MM.1S (cell line): Measurements from ENCODE around the gene SYNGR1.

Experiments used
- DNase-seq: peaks from one replicate; pipeline ENCODE4 v3.0.0-alpha.2; 2015
- H2AFZ ChIP-seq: fragments of 300-600 bp; sonication (generic); 2 replicates; pipeline ENCODE4 v1.6.0; 2016; ENCODE audit warnings: antibody characterized with exemption, low read length
- H3F3A ChIP-seq: fragments of 300-600 bp; sonication (generic); 2 replicates; pipeline ENCODE4 v1.6.1; 2016; ENCODE audit warnings: mild to moderate bottlenecking, antibody characterized with exemption, low read length, moderate library complexity, mixed read lengths; ENCODE audit not compliant: insufficient read depth
- H3K27ac ChIP-seq: fragments of 300-600 bp; sonication (generic); 2 replicates; pipeline ENCODE4 v1.5.1; 2016; ENCODE audit warnings: mild to moderate bottlenecking, low read length
- H3K27me3 ChIP-seq: fragments of 300-600 bp; sonication (generic); replicated peaks from 2 replicates; pipeline ENCODE4 v1.6.0; 2016; ENCODE audit warnings: low read length; ENCODE audit not compliant: insufficient read depth
- H3K36me3 ChIP-seq: fragments of 300-600 bp; sonication (generic); replicated peaks from 2 replicates; pipeline ENCODE4 v1.6.1; 2016; ENCODE audit warnings: mild to moderate bottlenecking, low read length, mixed read lengths; ENCODE audit not compliant: insufficient read depth
- H3K4me1 ChIP-seq: fragments of 300-600 bp; sonication (generic); 2 replicates; pipeline ENCODE4 v1.6.1; 2016; ENCODE audit warnings: low read length, mixed read lengths
- H3K4me2 ChIP-seq: fragments of 300-600 bp; sonication (generic); 2 replicates; pipeline ENCODE4 v1.6.0; 2016; ENCODE audit warnings: low read depth, low read length
- H3K4me3 ChIP-seq: fragments of 300-600 bp; sonication (generic); 2 replicates; pipeline ENCODE4 v1.5.1; 2016; ENCODE audit warnings: low read length, mixed read lengths
- H3K79me2 ChIP-seq: fragments of 300-600 bp; sonication (generic); 2 replicates; pipeline ENCODE4 v1.6.1; 2016; ENCODE audit warnings: mixed run types, low read length, mixed read lengths
- H3K9ac ChIP-seq: fragments of 300-600 bp; sonication (generic); 2 replicates; pipeline ENCODE4 v1.6.1; 2016; ENCODE audit warnings: low read length, mixed read lengths
- H3K9me2 ChIP-seq: fragments of 300-600 bp; sonication (generic); replicated peaks from 2 replicates; pipeline ENCODE4 v1.6.1; 2016; ENCODE audit warnings: mild to moderate bottlenecking, low read length, mixed read lengths; ENCODE audit not compliant: insufficient read depth
- H3K9me3 ChIP-seq: fragments of 300-600 bp; sonication (generic); replicated peaks from 2 replicates; pipeline ENCODE4 v1.6.1; 2016; ENCODE audit warnings: mild to moderate bottlenecking, low read length, mixed read lengths; ENCODE audit not compliant: insufficient read depth
- H4K20me1 ChIP-seq: fragments of 300-600 bp; sonication (generic); 2 replicates; pipeline ENCODE4 v1.6.1; 2016; ENCODE audit warnings: mild to moderate bottlenecking, low read length, moderate library complexity, mixed read lengths; ENCODE audit not compliant: insufficient read depth
- EZH2 ChIP-seq: fragments of 300-600 bp; sonication (generic); optimal IDR thresholded peaks from 2 replicates; pipeline ENCODE3; 2017; ENCODE audit warnings: low read depth, mild to moderate bottlenecking, antibody characterized with exemption, low read length, mixed read lengths
- EZH2phosphoT487 ChIP-seq: fragments of 300-600 bp; sonication (generic); IDR thresholded peaks from 2 replicates; pipeline ENCODE4 v1.6.1; 2018; ENCODE audit warnings: antibody characterized with exemption, low read length
- TF ChIP-seq, protein P1 (sequence below): fragments of 300-600 bp; sonication (generic); IDR thresholded peaks from 2 replicates; pipeline ENCODE4 v1.5.1; 2016; ENCODE audit warnings: antibody characterized with exemption, low read length, mixed read lengths

The SYNGR1 gene

DNA sequence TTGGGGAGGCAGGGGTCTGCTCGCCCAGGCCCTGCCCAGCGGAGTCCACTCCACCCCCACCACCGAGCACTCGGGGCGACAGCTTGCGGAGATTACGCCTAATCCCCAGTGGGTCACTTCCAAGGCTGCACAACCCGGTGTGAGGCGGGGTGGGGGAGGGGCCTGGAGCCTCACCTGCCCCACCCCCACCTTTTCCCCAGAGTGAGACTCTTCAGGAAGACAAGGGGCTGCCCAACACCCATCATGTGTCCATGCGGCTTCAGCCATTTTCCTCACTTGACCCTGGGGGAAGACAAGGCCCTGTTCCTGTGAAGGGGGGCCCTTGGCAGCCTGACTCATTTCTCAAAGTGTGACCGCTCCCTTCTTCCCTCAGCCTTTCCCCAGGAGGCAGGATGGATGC lies 12.5 kb downstream of the SYNGR1 start:
- no peak overlapping the region for H3K27ac ChIP-seq
- TF ChIP-seq, protein P1, sequence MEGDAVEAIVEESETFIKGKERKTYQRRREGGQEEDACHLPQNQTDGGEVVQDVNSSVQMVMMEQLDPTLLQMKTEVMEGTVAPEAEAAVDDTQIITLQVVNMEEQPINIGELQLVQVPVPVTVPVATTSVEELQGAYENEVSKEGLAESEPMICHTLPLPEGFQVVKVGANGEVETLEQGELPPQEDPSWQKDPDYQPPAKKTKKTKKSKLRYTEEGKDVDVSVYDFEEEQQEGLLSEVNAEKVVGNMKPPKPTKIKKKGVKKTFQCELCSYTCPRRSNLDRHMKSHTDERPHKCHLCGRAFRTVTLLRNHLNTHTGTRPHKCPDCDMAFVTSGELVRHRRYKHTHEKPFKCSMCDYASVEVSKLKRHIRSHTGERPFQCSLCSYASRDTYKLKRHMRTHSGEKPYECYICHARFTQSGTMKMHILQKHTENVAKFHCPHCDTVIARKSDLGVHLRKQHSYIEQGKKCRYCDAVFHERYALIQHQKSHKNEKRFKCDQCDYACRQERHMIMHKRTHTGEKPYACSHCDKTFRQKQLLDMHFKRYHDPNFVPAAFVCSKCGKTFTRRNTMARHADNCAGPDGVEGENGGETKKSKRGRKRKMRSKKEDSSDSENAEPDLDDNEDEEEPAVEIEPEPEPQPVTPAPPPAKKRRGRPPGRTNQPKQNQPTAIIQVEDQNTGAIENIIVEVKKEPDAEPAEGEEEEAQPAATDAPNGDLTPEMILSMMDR = no peak
- TF ChIP-seq EZH2 (no peak), EZH2phosphoT487 (no peak)
- no peaks in the 10 kb centered on the region for H3K9me2 ChIP-seq
- H3K9ac ChIP-seq = no peak overlapping the region
- H2AFZ ChIP-seq = no peak overlapping the region
- H3K4me1 ChIP-seq = 0 out of 2 replicates have a peak, but pooled peaks cover 3% of the 10 kb centered on the region
- no peak overlapping the region for H3K4me2 ChIP-seq
- no peak overlapping the region for H3K4me3 ChIP-seq
- no peaks in the 10 kb centered on the region for H3K36me3 ChIP-seq
- DNase-seq = no peak
- H3K79me2 ChIP-seq = no peaks in the 10 kb centered on the region
- no peaks in the 10 kb centered on the region for H3K9me3 ChIP-seq
- H3K27me3 ChIP-seq = peaks cover 6% of the 10 kb centered on the region; the same call in 1 of the 2 replicates
- H4K20me1 ChIP-seq = no peaks in the 10 kb centered on the region
- H3F3A ChIP-seq = no peaks in the 10 kb centered on the region

DNA sequence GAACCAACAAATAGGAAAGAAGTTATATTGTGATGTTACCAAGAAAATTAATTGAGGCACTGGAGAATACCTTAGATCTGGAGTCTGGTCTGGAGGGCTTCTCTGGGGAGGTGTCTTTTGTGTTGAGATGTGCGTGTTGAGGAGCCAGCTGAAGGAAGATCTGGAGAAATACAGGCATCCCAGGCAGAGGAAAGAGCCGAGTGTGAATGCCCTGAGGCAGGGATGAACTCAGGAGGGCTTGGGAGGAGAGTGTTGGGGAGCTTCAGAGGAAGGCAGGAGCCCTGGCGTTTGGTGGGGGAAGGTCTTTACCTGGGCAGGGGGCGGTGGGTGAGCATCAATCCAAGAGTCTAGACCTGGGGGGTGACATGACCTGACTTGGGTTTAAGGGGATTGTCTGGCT lies 13.1 kb downstream of the SYNGR1 start:
- Histone ChIP-seq H3K27me3 (peaks cover 6% of the 10 kb centered on the region; the same call in 1 of the 2 replicates), H2AFZ (no peak overlapping the region), H3K4me3 (no peak overlapping the region), H3K36me3 (no peaks in the 10 kb centered on the region), H3K27ac (no peak overlapping the region), H3K9me2 (no peaks in the 10 kb centered on the region), H3F3A (no peaks in the 10 kb centered on the region), H3K4me1 (0 out of 2 replicates have a peak, but pooled peaks cover 3% of the 10 kb centered on the region), H4K20me1 (no peaks in the 10 kb centered on the region), H3K9me3 (no peaks in the 10 kb centered on the region), H3K9ac (no peak overlapping the region), H3K4me2 (no peak overlapping the region), H3K79me2 (no peaks in the 10 kb centered on the region)
- no peak for TF ChIP-seq EZH2phosphoT487
- TF ChIP-seq EZH2 = no peak
- TF ChIP-seq, protein P1 = no peak
- DNase-seq = no peak

DNA sequence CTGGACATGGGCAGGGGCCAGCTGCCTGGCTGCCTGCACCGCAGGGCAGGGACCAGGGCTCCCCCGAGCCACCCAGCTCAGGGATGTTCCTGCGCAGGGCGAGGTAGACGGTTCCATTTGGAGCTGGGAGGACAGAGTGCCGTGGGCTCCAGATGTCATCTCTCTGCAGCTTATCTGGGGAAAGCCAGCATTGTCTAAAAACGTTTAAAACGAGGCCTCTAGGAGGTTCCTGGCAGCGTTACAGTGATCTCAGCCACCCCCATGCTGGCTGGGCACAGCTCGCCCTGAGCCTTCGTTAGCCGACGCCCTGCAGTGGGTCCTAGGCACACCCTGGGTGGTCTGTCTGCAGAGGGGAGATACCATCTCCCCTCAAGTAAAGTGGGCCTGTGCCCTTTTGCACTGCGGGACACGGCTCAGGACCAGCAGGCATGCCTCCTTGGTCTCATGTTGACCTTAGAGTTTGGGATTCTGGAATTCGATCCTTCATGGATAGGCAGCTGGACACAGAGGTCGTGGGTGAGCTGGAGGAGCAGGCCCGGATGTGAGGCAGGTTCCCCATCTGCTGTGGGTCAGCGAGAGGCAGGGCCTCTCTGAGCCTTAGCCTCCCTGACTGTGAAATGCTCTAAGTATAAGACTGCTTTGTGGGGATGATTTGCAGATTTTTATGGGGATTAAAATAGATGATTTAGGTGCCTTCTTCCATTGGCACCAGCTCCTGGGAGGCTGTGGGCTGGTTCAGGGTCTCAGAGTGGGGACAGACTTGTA lies 14.1 kb downstream of the SYNGR1 start:
- H3F3A ChIP-seq = no peaks in the 10 kb centered on the region
- H3K4me1 ChIP-seq = 0 out of 2 replicates have a peak, but pooled peaks cover 3% of the 10 kb centered on the region
- no peaks in the 10 kb centered on the region for H3K9me2 ChIP-seq
- peaks cover 6% of the 10 kb centered on the region; the same call in 1 of the 2 replicates for H3K27me3 ChIP-seq
- H3K27ac ChIP-seq = no peak overlapping the region
- H3K9me3 ChIP-seq = no peaks in the 10 kb centered on the region
- H4K20me1 ChIP-seq = no peaks in the 10 kb centered on the region
- TF ChIP-seq, protein P1 = no peak
- TF ChIP-seq EZH2 = no peak
- TF ChIP-seq EZH2phosphoT487 = no peak
- H2AFZ ChIP-seq = no peak overlapping the region
- H3K9ac ChIP-seq = no peak overlapping the region
- no peaks in the 10 kb centered on the region for H3K79me2 ChIP-seq
- no peak overlapping the region for H3K4me3 ChIP-seq
- no peak overlapping the region for H3K4me2 ChIP-seq
- no peak for DNase-seq
- H3K36me3 ChIP-seq = no peaks in the 10 kb centered on the region
